ENCODE results near the gene NISCH. TPM values are rescaled to one million over a fixed set of nuclear protein-coding genes. Genes with fewer than 3 reads are reported as not detected.

NISCH gene
- total RNA-seq, result 71.6 TPM
- long read RNA-seq, transcript NISCH-202 (14 exons, 2,589 nt), result major isoform, 10 of 144 reads
- long read RNA-seq, partial matches to known transcripts, result 111 of 144 reads
- long read RNA-seq, other reads (novel, unspliced or antisense), result 23 of 144 reads

DNA sequence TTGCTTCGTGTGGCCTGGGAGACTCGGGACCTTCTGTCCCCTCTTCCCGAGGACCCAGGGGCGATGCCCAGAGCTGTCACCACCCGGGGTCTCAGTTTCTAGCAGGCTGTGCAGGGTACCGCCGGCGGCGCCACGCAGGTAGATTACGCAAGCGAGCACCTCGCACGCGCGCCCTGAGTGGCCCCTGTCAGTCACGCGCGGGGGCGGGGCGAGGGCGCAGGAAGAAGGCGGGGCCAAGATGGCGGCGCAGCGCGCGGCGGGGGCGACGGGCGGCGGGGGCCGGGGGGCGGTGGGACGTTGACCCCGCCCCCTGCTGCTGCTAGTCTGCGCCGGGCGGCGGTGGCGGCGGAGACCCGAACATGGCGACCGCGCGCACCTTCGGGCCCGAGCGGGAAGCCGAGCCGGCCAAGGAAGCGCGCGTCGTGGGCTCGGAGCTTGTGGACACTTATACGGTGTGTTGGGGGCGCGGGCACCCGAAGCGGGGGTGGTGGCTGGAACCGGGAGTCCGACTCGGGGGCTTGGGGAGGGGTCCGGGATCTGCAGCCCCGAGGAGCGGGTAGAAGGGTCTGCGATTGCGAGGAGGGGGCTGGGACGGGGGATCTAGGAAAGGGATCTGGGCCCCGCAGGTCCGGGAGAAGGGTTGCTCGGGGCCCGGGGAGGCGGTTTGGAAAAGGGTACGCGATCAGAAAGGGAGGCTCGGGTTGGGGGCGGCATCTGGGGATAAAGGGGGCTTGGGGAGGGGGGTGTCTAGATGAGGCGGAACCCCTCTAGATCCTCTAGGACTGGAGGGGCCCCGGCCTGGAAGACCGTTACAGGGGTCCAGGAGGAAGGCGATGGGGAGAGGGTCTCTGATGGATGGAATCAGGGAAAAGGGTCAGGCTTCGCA is at the start of gene NISCH:
Gene NISCH (plus strand): TSS at position 322 of the 886 bp plus-strand sequence. CDS start 38 bp downstream, at position 360.
- peak; percentile 96 for DNase-seq (ENCODE audit: low spot score)

GRCh38 chr3:52406231-52406661 is 49.2 kb upstream of the NISCH start:
- DNase-seq (ENCODE audit: low spot score), result no peak

DNA sequence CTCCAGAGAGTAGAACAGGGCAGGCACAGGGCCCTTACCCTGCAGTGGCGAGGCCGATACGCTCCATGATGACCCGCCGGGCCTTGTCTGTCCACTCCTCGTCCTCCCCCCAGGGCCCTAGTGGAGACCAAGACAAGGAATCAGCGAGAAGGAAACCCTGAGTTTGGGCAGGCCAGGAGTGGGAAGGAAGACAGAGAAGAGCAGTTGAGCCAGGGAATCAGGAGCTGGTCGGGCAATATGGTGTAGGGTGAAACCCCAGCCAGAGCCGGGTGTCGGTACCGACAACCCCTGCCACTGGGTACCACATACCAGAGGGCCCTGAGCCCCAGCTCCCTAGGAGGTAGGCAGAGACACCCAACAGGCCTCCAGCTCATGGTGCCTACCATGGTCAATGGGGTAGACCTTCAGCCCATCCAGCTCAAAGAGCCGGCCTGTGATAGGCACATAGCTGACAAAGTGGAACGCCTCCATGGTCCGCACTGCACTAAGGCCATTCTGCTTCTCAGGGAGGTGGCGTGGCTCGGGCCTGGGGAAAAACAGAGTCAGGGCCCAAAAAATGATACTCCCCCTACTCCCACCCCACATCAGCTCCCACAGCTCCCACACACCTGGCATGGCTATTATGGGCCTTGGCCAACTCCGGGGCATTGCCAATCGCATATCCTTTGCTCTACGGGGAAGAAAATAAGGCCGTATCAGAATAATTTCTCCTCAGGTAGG is 48.5 kb upstream of the NISCH start:
- DNase-seq (ENCODE audit: low spot score), result no peak

DNA sequence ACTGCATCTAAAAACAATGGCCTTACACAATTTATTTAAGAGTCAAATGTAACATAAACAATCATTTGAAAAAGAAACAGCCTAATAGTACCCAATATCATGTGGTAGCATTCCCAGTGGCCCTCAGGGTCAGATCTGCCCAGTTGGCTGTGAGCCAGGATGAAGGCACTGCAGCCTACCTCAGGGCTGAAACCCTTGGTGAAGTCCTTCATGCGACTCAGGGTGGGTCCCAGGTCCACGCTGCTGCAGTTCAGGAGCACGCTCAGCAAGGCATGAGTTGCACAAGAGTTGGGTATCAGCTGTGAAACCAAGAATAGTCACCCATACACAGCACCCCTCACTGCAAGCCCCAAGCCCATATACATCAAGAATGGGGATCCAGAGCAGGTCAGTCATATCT is 47.6 kb upstream of the NISCH start:
- no peak for DNase-seq (ENCODE audit: low spot score)

- DNase-seq (ENCODE audit: low spot score), result no peak
Measured at GRCh38 chr3:52408466-52408865, 46.9 kb upstream of the NISCH start.

DNA sequence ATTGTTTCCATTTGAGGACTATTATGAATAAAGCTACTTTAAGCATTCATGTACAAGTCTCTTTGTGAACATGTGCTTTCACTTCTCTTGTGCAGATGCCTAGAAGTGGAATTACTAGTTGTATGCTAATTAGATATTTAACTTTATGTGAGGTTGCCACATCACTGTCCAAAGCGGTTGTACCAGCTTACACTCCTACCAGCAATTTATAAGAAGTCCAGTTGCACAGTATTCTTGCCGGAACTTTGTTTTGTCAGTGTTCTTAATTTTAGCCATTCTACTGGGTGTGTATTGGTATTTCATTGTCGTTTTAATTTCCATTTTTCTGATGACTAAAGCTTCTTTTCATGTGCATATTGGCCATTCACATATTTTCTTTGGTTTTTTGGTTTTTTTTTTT is 39.6 kb upstream of the NISCH start:
- no peak for DNase-seq (ENCODE audit: low spot score)

GRCh38 chr3:52420388-52420787 is 35.0 kb upstream of the NISCH start:
- no peak for DNase-seq (ENCODE audit: low spot score)

DNA sequence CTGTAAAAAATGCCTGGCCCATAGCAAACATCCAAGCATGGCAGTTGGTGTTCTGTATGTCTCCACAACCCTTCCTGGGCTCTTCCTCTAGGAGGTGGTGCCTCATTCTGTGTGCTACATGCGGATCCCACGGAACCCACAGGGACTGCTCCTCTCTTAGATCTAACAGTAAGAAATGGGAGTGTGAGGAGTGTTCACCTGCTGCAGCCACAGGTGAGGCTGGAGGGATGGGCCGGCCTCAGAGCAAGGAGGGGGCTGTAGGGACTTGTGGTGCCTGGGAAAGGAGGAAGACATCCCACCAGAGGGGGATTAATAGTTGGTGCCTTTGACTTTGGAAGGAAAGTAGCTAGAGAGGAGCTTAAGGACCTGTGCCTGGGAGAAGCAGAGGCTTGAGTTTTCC is 32.7 kb upstream of the NISCH start:
- no peak for DNase-seq (ENCODE audit: low spot score)

GRCh38 chr3:52423173-52423572 is 32.2 kb upstream of the NISCH start:
- DNase-seq (ENCODE audit: low spot score), result no peak

GRCh38 chr3:52428151-52429005 is 27.0 kb upstream of the NISCH start:
- peak; percentile 20 for DNase-seq (ENCODE audit: low spot score)

- DNase-seq (ENCODE audit: low spot score), result peak; percentile 62
Measured at GRCh38 chr3:52429031-52429430, 26.4 kb upstream of the NISCH start.

DNA sequence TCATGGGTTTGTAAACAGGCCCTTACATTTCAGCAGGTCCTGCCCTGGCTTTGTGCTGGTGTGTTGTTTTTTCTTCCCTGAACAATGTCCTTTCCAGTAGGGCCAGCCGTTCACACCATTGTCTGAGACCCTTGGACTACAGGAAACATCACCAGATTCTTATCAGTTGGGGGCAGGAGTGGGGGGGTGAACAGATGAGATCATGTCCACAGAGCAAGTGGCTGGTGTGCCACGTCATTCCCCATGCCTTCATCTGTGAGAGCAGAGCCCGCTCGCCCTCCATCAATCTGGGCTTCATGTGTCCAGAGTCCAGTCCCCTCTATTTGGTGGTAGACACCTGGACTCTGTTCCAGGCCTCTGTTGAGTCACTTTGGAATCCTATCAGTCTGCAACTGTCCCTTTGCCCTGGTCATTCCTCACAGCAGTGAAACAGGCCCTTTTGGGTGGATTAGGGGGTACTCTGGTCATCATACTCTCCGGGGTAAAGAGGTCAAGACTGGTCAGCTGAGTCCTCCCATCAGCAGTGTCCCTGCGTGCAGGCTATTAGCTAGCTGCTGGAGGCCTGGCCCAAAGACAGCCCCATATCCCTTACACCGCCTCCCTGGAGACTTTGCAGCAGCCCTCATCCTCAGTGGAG is 25.5 kb upstream of the NISCH start:
- DNase-seq (ENCODE audit: low spot score), result peak; percentile 59

GRCh38 chr3:52430416-52430810 is 25.0 kb upstream of the NISCH start:
- DNase-seq (ENCODE audit: low spot score), result peak; percentile 71

- DNase-seq (ENCODE audit: low spot score), result peak; percentile 60
Measured at GRCh38 chr3:52431459-52432223, 23.8 kb upstream of the NISCH start.

DNA sequence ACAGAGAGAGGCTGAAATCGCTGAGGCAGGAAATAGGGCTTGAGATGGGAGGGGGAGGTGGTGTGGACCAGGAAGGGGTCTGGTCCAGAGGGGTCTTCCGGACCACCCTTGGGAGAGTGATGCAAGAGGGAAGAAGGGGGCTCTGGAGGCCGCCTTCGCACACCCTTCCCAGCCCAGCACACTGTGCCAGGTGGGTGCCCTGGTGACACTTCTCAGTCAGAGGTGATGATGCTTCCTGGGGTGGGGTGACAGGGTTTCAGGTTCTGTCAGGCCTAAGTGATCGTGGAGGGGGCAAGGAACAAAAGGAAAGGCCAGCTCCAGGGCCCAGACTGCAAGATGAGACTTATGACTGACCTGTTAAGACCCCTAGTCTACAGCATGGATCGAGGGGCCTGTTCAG is 23.2 kb upstream of the NISCH start:
- peak; percentile 51 for DNase-seq (ENCODE audit: low spot score)

DNA sequence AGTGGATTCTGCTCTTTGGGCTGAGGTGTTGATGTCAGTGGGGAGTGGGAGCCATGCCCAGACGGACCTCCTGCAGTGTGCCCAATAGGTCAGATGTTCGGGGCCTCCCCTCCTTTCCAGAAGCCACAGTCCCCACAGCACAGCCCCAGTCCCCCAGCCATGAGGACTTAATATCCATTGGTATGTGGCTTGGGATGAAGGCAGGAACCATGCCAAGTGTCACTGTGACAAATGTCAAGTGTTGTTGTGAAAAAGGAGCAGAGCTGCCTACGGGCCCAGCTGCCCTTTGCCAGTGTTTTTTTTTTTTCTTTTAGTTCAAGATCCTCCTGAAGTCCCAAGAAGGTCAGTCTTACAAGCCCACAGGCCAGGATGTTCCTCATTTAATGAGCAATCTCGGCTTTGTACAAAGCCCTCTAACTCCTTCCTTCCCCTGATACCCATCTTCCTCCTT is 22.7 kb upstream of the NISCH start:
- peak; percentile 88 for DNase-seq (ENCODE audit: low spot score)

DNA sequence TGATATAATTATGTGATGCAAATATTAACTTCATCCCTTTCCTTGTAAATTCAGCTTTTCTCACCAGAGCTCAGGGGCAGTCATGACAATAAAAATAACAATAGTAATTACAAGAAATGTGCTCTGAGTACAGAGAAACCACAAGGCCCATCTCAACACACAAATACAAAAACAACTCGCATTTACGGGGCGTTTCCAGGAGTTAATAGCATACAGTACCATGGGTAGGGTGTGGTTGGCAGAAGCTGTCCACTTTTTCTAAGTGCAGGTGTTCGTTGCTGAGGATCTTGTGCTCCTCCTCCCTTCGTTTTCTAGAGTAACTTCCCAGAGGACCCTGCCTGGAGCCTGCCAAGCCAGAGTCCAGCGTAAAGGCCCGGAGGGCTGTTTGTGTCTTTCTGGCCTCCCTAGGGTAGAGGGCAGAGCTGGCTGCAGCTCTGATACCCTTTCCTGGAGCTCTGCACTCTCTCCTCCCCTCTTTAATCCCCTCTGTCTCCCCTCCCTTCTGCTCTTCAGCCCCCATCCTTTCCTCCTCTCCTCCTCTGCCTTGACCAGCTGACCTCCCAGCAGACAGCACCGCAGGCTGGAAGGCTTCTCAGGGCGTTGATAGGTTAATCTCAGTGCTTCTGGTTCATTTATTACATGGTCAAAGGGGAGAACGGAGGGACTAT is 21.9 kb upstream of the NISCH start:
- DNase-seq (ENCODE audit: low spot score), result peak; percentile 49

- no peak for DNase-seq (ENCODE audit: low spot score)
Measured at GRCh38 chr3:52433996-52434479, 21.4 kb upstream of the NISCH start.

GRCh38 chr3:52434491-52435115 is 20.8 kb upstream of the NISCH start:
- peak; percentile 65 for DNase-seq (ENCODE audit: low spot score)

All from mesenteric fat pad (tissue), 1 donor.